ENCODE data around the gene SNAI3. TPM values are rescaled to one million over a fixed set of nuclear protein-coding genes. Genes with fewer than 3 reads are reported as not detected.
A peak's percentile ranks its signal among the peaks of the same experiment; 100 is the strongest.

Gene SNAI3
- total and polyA plus RNA-seq, 9 of the 15 experiments (the other 6 are each of a cell fraction or from before 2014, with no cell fraction given), result 0.04 to 4.1 (median 0.80) TPM; not detected in 1

GRCh38 chr16:88665570-88665969 lies 20.7 kb downstream of the SNAI3 start:
- FAIRE-seq (no peak), ATAC-seq (no peak), DNase-seq (ENCODE audit: extremely low read depth in 1 of 4, low spot score in 3 of 4) (no peak)
- POLR2A ChIA-PET, result interaction anchor here (0.6 to 1.2 kb wide), 4 partner anchors 22 to 1283 kb away, joined by 3 to 6 read pairs (median 4); no protein-coding TSS in a partner anchor
- CTCF ChIA-PET (ENCODE audit: low intra/inter-chr PET ratio), result interaction anchor here (0.7 kb wide), 1 partner anchor 37 kb away, joined by 3 read pairs; no protein-coding TSS in a partner anchor
- Histone ChIP-seq H3K9me1 (ENCODE audit: control insufficient read depth, insufficient read depth, low read length) (no peaks in the 10 kb centered on the region), H3K4me3 (no peak overlapping the region), H2AFZ (ENCODE audit: low read depth, low read length) (no peak overlapping the region), H3K4me2 (ENCODE audit: insufficient read depth, low read length) (no peak overlapping the region), H4K20me1 (replicated peaks; ENCODE audit: control insufficient read depth, insufficient read depth, low read length) (no peaks in the 10 kb centered on the region), H3K36me3 (ENCODE audit: control insufficient read depth, insufficient read depth, low read length) (peaks cover 17% of the 10 kb centered on the region; the same call in 2 of the 3 replicates), H3K4me1 (replicated peaks in 1 of 2; ENCODE audit: control insufficient read depth in 2 of 2, insufficient read depth in 2 of 2, low read length in 2 of 2) (peaks cover 9 to 50% of the 10 kb centered on the region in 2 experiments), H3K27ac (ENCODE audit: extremely low read depth, low read depth, low read length) (no peak overlapping the region), H3K9me3 (replicated peaks; ENCODE audit: control insufficient read depth, insufficient read depth, low read depth, low read length) (no peaks in the 10 kb centered on the region), H3K9ac (ENCODE audit: insufficient read depth in 1 of 2, low read depth in 2 of 2, low read length in 2 of 2) (no peak overlapping the region), H3K79me2 (ENCODE audit: control insufficient read depth, insufficient read depth, low read length) (peaks cover 45% of the 10 kb centered on the region), H3K27me3 (ENCODE audit: control insufficient read depth in 2 of 2, insufficient read depth in 2 of 2, low read length in 2 of 2) (no peaks in the 10 kb centered on the region)
- BruUV-seq (replicated peaks), result no TSS peak
- TF ChIP-seq BHLHE40 (IDR thresholded peaks at IDR 0.05; ENCODE audit: low read length), result no peak
- no peak for TF ChIP-seq ARHGAP35 (IDR thresholded peaks at IDR 0.05; ENCODE audit: partially characterized antibody)
- TF ChIP-seq RBM14 (IDR thresholded peaks at IDR 0.05; ENCODE audit: borderline replicate concordance, insufficient read depth, low read depth, low read length), result no peak
- TF ChIP-seq ZNF121 (CRISPR knock-in tag; conservative IDR thresholded peaks at IDR 0.05), result peak; percentile 68
- TF ChIP-seq KDM1A (IDR thresholded peaks at IDR 0.05), result no peak
- in situ Hi-C loops (cut with MboI), result no loop called here
- intact Hi-C loops (cut with micrococcal nuclease), result no loop called here
- WGBS (ENCODE audit: insufficient coverage, low coverage, missing lambda C conversion rate), result 100% methylated on average over 2 of the region's 3 CpGs

- Histone ChIP-seq H4K20me1 (replicated peaks; ENCODE audit: control insufficient read depth, insufficient read depth, low read length) (0 out of 2 replicates have a peak, but pooled peaks cover under 1% of the 10 kb centered on the region), H3K4me1 (replicated peaks in 1 of 2; ENCODE audit: control insufficient read depth in 2 of 2, insufficient read depth in 2 of 2, low read length in 2 of 2) (peaks cover 11 to 53% of the 10 kb centered on the region in 2 experiments), H3K4me3 (no peak overlapping the region), H3K9me1 (ENCODE audit: control insufficient read depth, insufficient read depth, low read length) (no peaks in the 10 kb centered on the region), H3K27ac (ENCODE audit: extremely low read depth, low read depth, low read length) (no peak overlapping the region), H3K36me3 (ENCODE audit: control insufficient read depth, insufficient read depth, low read length) (peaks cover 18% of the 10 kb centered on the region; the same call in 2 of the 3 replicates), H3K4me2 (ENCODE audit: insufficient read depth, low read length) (no peak overlapping the region), H3K9ac (ENCODE audit: insufficient read depth in 1 of 2, low read depth in 2 of 2, low read length in 2 of 2) (peak overlapping the region in 1 of 2 experiments; percentile 79; a peak in 1 of 4 replicates), H3K27me3 (ENCODE audit: control insufficient read depth in 2 of 2, insufficient read depth in 2 of 2, low read length in 2 of 2) (no peaks in the 10 kb centered on the region), H3K9me3 (replicated peaks; ENCODE audit: control insufficient read depth, insufficient read depth, low read depth, low read length) (no peaks in the 10 kb centered on the region), H2AFZ (ENCODE audit: low read depth, low read length) (no peak overlapping the region), H3K79me2 (ENCODE audit: control insufficient read depth, insufficient read depth, low read length) (peaks cover 49% of the 10 kb centered on the region)
- WGBS (ENCODE audit: insufficient coverage, low coverage, missing lambda C conversion rate), result 47% methylated on average over 4 of the region's 4 CpGs
- TF ChIP-seq MTA2 (IDR thresholded peaks at IDR 0.05; ENCODE audit: low read depth) (no peak), XRCC4 (IDR thresholded peaks at IDR 0.05; ENCODE audit: extremely low read depth, insufficient read depth, insufficient read length) (no peak), E2F5 (CRISPR knock-in tag; IDR thresholded peaks at IDR 0.05) (no peak), RB1 (IDR thresholded peaks at IDR 0.05; ENCODE audit: low read depth) (no peak), FOXP4 (CRISPR knock-in tag; IDR thresholded peaks at IDR 0.05; ENCODE audit: borderline replicate concordance) (no peak), ZC3H8 (IDR thresholded peaks at IDR 0.05) (no peak), GABPB2 (CRISPR knock-in tag; conservative IDR thresholded peaks at IDR 0.05) (no peak), NONO (IDR thresholded peaks at IDR 0.05; ENCODE audit: low read depth in 2 of 2, low read length in 1 of 2) (no peak), KDM5B (IDR thresholded peaks at IDR 0.05; ENCODE audit: insufficient replicate concordance, low read depth, low read length) (no peak), JUNB (CRISPR knock-in tag; conservative IDR thresholded peaks at IDR 0.05) (no peak)
- no peak for ATAC-seq
- in situ Hi-C loops (cut with MboI), result no loop called here
- intact Hi-C loops (cut with micrococcal nuclease), result no loop called here
- FAIRE-seq, result no peak
- no TSS peak for BruUV-seq (replicated peaks)
- DNase-seq (ENCODE audit: extremely low read depth in 1 of 4, low spot score in 3 of 4), result no peak
- ChIA-PET CTCF (ENCODE audit: low intra/inter-chr PET ratio) (no interaction called here), POLR2A (interaction anchor here (0.6 to 1.3 kb wide), 5 partner anchors 10 to 1282 kb away, joined by 3 to 6 read pairs (median 4); no protein-coding TSS in a partner anchor)
These were observed 21.2 kb downstream of the SNAI3 start for GRCh38 chr16:88665148-88665547.

All from K562 (cell line).